ENCODE measurements around the gene PANK1.
A peak's percentile ranks its signal among the peaks of the same experiment; 100 is the strongest.

Gene PANK1

DNA sequence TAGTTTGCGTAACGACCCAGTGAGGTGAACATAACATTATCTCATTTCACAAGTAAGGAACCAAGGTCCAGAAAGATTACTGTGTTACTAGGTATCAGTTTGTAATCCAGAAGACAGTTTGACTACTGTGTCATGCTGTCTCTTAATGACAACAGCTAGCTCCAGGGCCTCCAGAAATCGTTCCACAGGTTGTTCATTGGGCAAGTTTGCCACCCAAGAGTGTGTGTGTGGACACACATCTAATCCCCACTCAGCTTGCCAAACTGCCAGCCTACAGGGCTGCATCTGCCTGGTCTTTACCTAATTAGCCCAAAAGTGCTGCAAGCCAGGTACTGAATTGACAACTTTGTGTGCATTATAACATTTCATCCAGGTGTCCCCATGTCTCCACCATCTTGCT, 81.7 kb downstream of the PANK1 start:
- TF ChIP-seq, protein P1, sequence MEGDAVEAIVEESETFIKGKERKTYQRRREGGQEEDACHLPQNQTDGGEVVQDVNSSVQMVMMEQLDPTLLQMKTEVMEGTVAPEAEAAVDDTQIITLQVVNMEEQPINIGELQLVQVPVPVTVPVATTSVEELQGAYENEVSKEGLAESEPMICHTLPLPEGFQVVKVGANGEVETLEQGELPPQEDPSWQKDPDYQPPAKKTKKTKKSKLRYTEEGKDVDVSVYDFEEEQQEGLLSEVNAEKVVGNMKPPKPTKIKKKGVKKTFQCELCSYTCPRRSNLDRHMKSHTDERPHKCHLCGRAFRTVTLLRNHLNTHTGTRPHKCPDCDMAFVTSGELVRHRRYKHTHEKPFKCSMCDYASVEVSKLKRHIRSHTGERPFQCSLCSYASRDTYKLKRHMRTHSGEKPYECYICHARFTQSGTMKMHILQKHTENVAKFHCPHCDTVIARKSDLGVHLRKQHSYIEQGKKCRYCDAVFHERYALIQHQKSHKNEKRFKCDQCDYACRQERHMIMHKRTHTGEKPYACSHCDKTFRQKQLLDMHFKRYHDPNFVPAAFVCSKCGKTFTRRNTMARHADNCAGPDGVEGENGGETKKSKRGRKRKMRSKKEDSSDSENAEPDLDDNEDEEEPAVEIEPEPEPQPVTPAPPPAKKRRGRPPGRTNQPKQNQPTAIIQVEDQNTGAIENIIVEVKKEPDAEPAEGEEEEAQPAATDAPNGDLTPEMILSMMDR (IDR thresholded peaks at IDR 0.05; ENCODE audit: low read depth, low read length, missing control alignments): no peak
- DNase-seq (ENCODE audit: extremely low read depth, low read depth): no peak
- H3K4me3 ChIP-seq (replicated peaks; ENCODE audit: low read depth, low read length): no peak overlapping the region

DNA sequence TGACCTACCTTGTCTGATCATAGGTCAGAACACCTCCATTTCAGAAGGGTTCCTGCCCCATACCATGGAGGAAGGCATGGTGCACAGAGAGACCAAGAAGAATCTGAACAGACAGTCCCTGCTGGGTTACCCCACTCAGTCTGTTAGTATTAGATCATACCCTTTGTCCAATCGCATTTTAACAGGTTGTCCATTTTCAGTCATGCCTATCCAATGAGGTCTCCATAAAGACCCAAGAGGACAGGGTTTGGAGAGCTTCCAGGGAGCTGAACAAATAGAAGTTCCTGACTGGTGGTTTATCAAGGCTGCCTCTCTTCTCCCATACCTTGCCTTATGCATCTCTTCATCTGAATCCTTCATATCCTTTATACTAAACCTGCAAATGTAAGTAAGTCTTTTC, 88.4 kb downstream of the PANK1 start:
- H3K4me3 ChIP-seq (replicated peaks; ENCODE audit: low read depth, low read length): no peak overlapping the region
- TF ChIP-seq, protein P1 (IDR thresholded peaks at IDR 0.05; ENCODE audit: low read depth, low read length, missing control alignments): no peak
- no peak for DNase-seq (ENCODE audit: extremely low read depth, low read depth)

DNA sequence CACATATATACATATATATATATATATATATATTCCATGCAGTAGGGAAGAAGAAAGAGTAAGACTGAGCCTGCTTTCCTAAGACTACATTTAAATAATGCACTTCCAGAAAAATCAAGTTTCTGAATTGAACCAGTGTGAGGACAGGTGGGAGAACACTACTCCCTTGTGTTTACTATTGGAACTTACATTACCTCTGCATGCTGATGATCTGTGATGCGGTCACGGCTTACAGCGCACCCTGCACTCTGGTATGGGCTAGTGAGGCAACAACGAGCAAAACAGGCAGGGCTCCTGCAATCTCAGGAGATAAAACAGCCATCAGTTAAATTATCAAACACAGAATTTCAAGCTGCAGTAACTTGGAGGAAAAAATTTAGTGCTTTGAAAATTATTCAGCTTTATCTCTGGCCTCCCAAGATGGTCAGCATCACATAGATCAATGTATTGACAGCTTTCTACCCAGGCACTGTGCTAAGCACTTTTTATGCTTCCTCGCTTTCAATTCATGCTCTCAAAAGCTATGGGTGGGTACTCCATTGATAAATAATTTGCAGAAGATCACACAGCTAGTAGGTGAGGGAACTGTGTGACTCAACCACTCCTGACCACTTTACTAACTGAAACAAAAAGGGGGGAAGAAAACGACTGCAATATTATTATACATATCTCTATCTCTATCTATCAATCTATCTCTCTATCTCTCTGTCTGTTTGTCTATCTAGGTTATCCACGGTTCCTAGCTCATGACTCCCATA, 89.2 kb downstream of the PANK1 start:
- no peak for DNase-seq (ENCODE audit: extremely low read depth, low read depth)
- no peak overlapping the region for H3K4me3 ChIP-seq (replicated peaks; ENCODE audit: low read depth, low read length)
- TF ChIP-seq, protein P1 (IDR thresholded peaks at IDR 0.05; ENCODE audit: low read depth, low read length, missing control alignments): peak; percentile 10

DNA sequence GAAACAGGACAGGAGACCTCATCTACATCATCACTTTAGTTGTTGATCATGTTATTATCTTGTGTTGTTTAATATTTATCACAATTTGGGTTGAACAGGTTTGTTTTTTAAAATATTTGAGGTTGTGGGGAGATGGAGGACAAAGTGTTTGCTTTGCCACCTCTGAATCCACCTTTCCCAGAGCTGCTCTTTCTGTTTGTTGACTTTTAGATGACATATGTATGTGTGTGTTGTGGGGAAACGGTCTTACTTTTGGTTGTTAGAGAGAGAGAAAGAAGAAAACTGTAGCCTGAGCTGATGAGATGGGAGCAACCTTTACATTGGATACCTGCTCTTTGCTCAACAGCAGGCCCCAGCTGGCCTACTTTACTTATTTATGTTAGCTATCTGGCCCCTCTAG, 90.6 kb downstream of the PANK1 start:
- TF ChIP-seq, protein P1 (IDR thresholded peaks at IDR 0.05; ENCODE audit: low read depth, low read length, missing control alignments): no peak
- no peak for DNase-seq (ENCODE audit: extremely low read depth, low read depth)
- H3K4me3 ChIP-seq (replicated peaks; ENCODE audit: low read depth, low read length): no peak overlapping the region

DNA sequence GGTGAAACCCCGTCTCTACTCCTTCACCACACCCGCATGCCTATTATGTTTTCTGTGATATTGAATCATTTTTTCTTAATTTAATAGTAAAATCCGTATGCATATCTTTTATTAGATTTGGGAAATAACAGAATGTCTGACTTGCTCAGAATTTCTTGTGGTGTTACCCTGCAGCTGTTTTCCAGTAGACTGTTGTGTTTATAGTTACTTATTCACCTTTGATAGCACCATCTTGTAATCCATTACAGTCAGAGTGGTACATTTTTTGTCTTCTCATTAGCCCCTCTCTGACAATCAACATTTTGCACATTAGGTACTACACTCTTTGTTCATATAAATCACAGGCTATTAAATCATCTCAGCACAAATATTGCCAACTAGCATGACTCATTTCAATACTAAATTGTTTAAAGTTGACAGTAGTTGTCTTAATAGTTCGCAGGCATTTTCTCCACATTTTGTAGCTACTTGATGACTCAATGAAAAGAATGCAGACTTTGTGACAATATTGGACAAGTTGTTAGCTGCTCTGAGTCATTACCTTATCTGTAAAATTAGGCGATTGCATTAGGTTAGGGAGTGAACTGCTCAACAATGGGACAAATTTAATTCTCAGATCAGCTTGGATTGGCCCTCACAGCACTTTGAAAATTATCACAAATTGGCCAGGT, 91.8 kb downstream of the PANK1 start:
- TF ChIP-seq, protein P1 (IDR thresholded peaks at IDR 0.05; ENCODE audit: low read depth, low read length, missing control alignments): no peak
- no peak overlapping the region for H3K4me3 ChIP-seq (replicated peaks; ENCODE audit: low read depth, low read length)
- DNase-seq (ENCODE audit: extremely low read depth, low read depth): peak; percentile 20

DNA sequence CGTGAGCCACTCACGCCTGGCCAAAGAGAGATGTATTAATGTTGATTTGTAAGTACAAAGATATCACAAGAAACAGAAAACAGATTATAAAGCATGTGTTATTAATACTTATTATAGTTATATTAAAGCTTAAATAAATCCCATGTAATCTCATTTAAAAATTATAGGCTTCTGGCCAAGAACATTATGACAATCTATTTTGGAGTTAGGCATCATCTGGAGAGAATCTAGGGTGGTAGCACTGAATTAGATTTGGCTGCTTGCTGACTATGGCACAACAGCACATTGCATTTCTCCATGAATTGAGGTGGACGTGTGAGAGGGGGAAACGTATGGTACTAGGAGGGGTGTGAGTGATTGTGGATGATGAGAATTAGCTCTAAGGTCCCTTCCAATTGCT, 92.8 kb downstream of the PANK1 start:
- no peak overlapping the region for H3K4me3 ChIP-seq (replicated peaks; ENCODE audit: low read depth, low read length)
- TF ChIP-seq, protein P1 (IDR thresholded peaks at IDR 0.05; ENCODE audit: low read depth, low read length, missing control alignments): no peak
- no peak for DNase-seq (ENCODE audit: extremely low read depth, low read depth)
